Tibial nerve (tissue), 4 donors: ENCODE results near the gene TTC6.

Source experiments
- EP300 ChIP-seq, 2 donors: sonication (generic); formaldehyde crosslinking; IDR thresholded peaks; one replicate each; pipeline ENCODE4 v1.6.1; 2017; ENCODE audit warnings: antibody characterized with exemption in 2 of 2, mild to moderate bottlenecking in 1 of 2
- TF ChIP-seq, protein P1 (sequence below), 5 experiments: fragments of 200-600 bp in 3 of 5; fragments of 450-650 bp in 2 of 5; sonication (generic) in 3 of 5; IDR thresholded peaks; one replicate each; pipeline ENCODE4 v1.5.1; 2016 to 2019; ENCODE audit warnings: antibody characterized with exemption in 5 of 5, mild to moderate bottlenecking in 3 of 5, moderate library complexity in 2 of 5

DNA sequence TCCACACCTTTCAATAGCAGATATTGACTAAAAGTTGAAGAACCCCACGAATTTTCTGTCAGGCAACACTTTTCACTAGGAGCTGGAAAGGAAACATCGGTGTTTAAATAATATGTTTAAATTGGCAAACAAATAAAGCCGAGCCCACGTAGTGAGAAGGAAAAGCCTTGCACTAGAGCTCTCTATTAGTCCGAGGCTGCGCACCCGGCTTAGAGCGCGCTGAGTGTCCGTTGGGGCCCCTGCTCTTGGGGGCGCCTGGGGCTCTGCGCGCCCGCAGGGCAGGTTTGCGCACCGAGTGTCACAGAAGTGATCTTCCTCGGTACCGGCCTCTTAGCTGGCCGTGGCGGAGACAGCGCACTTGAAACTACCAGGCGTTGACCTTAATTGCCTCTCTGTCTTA, 6.4 kb downstream of the TTC6 start:
- no peak for TF ChIP-seq EP300 (IDR thresholded peaks at IDR 0.05)
- TF ChIP-seq, protein P1, sequence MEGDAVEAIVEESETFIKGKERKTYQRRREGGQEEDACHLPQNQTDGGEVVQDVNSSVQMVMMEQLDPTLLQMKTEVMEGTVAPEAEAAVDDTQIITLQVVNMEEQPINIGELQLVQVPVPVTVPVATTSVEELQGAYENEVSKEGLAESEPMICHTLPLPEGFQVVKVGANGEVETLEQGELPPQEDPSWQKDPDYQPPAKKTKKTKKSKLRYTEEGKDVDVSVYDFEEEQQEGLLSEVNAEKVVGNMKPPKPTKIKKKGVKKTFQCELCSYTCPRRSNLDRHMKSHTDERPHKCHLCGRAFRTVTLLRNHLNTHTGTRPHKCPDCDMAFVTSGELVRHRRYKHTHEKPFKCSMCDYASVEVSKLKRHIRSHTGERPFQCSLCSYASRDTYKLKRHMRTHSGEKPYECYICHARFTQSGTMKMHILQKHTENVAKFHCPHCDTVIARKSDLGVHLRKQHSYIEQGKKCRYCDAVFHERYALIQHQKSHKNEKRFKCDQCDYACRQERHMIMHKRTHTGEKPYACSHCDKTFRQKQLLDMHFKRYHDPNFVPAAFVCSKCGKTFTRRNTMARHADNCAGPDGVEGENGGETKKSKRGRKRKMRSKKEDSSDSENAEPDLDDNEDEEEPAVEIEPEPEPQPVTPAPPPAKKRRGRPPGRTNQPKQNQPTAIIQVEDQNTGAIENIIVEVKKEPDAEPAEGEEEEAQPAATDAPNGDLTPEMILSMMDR (IDR thresholded peaks at IDR 0.05), result no peak
